Measurements from ENCODE around the gene RANBP3L.

DNA sequence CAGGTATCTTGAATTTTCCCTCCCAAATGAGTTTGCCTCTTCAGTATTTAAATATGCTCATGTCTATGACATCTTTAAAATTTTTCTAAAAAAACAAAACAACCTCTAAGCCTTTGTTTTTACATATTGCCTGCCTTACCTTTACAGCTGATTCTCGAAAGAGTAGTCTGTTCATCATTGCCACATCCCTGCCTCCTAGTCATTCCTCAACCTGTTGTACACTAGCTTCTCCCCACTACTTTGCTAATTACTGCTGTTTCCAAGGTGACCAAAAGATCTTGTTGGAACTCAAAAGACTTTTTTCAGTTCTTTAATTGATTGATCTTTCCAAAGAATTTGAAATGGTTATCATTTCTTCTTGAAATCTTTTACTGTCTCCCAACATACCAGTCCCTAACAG, 58.0 kb downstream of the RANBP3L start:
- TF ChIP-seq, protein P1, sequence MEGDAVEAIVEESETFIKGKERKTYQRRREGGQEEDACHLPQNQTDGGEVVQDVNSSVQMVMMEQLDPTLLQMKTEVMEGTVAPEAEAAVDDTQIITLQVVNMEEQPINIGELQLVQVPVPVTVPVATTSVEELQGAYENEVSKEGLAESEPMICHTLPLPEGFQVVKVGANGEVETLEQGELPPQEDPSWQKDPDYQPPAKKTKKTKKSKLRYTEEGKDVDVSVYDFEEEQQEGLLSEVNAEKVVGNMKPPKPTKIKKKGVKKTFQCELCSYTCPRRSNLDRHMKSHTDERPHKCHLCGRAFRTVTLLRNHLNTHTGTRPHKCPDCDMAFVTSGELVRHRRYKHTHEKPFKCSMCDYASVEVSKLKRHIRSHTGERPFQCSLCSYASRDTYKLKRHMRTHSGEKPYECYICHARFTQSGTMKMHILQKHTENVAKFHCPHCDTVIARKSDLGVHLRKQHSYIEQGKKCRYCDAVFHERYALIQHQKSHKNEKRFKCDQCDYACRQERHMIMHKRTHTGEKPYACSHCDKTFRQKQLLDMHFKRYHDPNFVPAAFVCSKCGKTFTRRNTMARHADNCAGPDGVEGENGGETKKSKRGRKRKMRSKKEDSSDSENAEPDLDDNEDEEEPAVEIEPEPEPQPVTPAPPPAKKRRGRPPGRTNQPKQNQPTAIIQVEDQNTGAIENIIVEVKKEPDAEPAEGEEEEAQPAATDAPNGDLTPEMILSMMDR (conservative IDR thresholded peaks at IDR 0.05; ENCODE audit: low read depth in 2 of 2), result no peak
- TF ChIP-seq POLR2AphosphoS5 (IDR thresholded peaks at IDR 0.05; ENCODE audit: low read depth), result no peak
- TF ChIP-seq ZNF331 (CRISPR knock-in tag; IDR thresholded peaks at IDR 0.05; ENCODE audit: low read depth), result no peak
- TF ChIP-seq EZH2 (IDR thresholded peaks at IDR 0.05; ENCODE audit: low read depth, unreplicated experiment), result no peak

All from GM23338 (cell line).